Panc1 (cell line): ENCODE results near the gene CLTB.

Source experiments
- TCF7L2 ChIP-seq: IDR thresholded peaks from 2 replicates; pipeline ENCODE4 v1.6.1; 2011; ENCODE audit warnings: mild to moderate bottlenecking, low read depth, low read length, inconsistent platforms
- TF ChIP-seq, protein P1 (sequence below): fragments of 450-650 bp; IDR thresholded peaks from 2 replicates; pipeline ENCODE4 v1.5.1; 2017; ENCODE audit warnings: mild to moderate bottlenecking

DNA sequence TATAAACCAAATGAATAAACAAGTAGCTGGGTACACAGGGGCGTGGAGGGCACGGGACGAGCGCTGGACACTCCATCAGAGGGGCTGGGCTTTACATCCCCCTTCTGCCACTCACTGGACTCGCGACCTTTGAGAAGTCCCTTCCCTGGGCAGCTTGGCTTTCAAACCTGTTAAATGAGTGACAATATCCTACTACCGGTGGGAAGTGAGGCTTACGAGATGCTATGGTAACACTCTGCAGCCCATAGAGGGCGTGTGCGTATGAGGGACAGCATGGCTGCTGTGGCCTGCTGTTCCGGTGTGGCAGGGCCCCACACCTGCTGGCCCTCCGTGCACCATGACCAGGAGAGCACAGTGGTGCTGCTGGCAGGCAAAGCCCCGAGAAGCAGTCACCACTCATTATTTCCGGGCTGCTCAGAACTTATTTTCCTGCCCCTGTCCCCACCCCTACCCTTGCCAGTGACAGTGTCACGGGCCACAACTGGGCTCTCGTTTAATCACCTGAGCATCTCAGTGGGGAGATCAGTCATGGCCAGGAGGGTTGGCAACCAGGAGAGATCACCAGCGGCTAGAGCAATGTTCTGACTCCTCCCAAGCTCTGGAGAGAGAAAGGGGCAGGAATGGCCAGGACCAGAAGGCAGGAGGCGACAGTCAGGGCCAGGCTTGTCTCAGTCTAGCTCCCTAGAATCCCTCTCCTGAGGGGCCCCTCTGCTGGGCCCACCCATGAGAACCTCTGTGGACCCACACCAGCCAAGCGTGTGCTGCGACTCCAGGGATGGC lies 10.5 kb downstream of the CLTB start:
- TF ChIP-seq, protein P1, sequence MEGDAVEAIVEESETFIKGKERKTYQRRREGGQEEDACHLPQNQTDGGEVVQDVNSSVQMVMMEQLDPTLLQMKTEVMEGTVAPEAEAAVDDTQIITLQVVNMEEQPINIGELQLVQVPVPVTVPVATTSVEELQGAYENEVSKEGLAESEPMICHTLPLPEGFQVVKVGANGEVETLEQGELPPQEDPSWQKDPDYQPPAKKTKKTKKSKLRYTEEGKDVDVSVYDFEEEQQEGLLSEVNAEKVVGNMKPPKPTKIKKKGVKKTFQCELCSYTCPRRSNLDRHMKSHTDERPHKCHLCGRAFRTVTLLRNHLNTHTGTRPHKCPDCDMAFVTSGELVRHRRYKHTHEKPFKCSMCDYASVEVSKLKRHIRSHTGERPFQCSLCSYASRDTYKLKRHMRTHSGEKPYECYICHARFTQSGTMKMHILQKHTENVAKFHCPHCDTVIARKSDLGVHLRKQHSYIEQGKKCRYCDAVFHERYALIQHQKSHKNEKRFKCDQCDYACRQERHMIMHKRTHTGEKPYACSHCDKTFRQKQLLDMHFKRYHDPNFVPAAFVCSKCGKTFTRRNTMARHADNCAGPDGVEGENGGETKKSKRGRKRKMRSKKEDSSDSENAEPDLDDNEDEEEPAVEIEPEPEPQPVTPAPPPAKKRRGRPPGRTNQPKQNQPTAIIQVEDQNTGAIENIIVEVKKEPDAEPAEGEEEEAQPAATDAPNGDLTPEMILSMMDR, result no peak
- no peak for TF ChIP-seq TCF7L2
